Gastroesophageal sphincter (tissue), 3 donors: Measurements from ENCODE around the gene DBP.
"Not testable (repeated sequence)": the region's sequence is repeated elsewhere in the genome, so short reads cannot be mapped to it uniquely, and the experiment has no call there.

Experiments
- POLR2AphosphoS5 ChIP-seq: sonication (generic); formaldehyde crosslinking; IDR thresholded peaks from one replicate; pipeline ENCODE4 v1.6.1; 2017; ENCODE audit warnings: antibody characterized with exemption
- TF ChIP-seq, protein P1 (sequence below), 4 experiments: fragments of 200-600 bp in 2 of 4; fragments of 450-650 bp in 2 of 4; sonication (generic) in 1 of 4; IDR thresholded peaks; one replicate each; pipeline ENCODE4 v1.5.1; 2017 to 2019; ENCODE audit warnings: antibody characterized with exemption in 4 of 4, mild to moderate bottlenecking in 2 of 4, moderate library complexity in 2 of 4

DNA sequence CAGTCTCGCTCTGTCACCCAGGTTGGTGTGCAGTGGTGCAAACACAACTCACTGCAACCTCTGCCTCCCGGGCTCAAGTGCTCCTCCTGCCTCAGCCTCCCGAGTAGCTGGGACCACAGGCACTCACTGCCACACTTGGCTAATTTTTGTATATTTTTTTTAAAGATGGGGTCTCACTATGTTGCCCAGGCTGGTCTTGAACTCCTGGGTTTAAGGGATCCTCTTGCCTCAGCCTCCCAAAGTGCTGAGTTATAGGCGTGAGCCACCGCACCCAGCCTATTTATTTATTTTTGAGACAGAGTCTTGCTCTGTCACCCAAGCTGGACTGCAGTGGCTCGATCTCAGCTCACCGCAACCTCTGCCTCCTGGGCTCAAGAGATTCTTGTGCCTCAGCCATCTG, 49.5 kb upstream of the DBP start:
- TF ChIP-seq, protein P1, sequence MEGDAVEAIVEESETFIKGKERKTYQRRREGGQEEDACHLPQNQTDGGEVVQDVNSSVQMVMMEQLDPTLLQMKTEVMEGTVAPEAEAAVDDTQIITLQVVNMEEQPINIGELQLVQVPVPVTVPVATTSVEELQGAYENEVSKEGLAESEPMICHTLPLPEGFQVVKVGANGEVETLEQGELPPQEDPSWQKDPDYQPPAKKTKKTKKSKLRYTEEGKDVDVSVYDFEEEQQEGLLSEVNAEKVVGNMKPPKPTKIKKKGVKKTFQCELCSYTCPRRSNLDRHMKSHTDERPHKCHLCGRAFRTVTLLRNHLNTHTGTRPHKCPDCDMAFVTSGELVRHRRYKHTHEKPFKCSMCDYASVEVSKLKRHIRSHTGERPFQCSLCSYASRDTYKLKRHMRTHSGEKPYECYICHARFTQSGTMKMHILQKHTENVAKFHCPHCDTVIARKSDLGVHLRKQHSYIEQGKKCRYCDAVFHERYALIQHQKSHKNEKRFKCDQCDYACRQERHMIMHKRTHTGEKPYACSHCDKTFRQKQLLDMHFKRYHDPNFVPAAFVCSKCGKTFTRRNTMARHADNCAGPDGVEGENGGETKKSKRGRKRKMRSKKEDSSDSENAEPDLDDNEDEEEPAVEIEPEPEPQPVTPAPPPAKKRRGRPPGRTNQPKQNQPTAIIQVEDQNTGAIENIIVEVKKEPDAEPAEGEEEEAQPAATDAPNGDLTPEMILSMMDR (IDR thresholded peaks at IDR 0.05): not testable (repeated sequence)
- TF ChIP-seq POLR2AphosphoS5: not testable (repeated sequence)
